Stomach smooth muscle (tissue), 2 donors: ENCODE measurements around the gene PRR23E.

Experiments
- H3K27ac ChIP-seq: one replicate; pipeline ENCODE4 v1.7.0; 2013; ENCODE audit warnings: mild to moderate bottlenecking, low read length, inconsistent platforms
- H3K27me3 ChIP-seq, 2 donors: one replicate each; pipeline ENCODE4 v1.7.0; 2013; ENCODE audit warnings: low read length in 2 of 2; ENCODE audit not compliant: insufficient read depth in 2 of 2, control insufficient read depth in 1 of 2
- H3K36me3 ChIP-seq, 2 donors: one replicate each; pipeline ENCODE4 v1.7.0; 2013; ENCODE audit warnings: low read length in 2 of 2; ENCODE audit not compliant: control insufficient read depth in 2 of 2, insufficient read depth in 2 of 2
- H3K4me1 ChIP-seq: one replicate; pipeline ENCODE4 v1.7.0; 2013; ENCODE audit warnings: low read length; ENCODE audit not compliant: control insufficient read depth, insufficient read depth
- H3K4me3 ChIP-seq, 2 donors: one replicate each; pipeline ENCODE4 v1.7.0; 2013; ENCODE audit warnings: low read length in 2 of 2
- H3K9ac ChIP-seq, 2 donors: one replicate each; pipeline ENCODE4 v1.7.0; 2013; ENCODE audit warnings: low read length in 2 of 2, mild to moderate bottlenecking in 1 of 2
- H3K9me3 ChIP-seq, 2 donors: one replicate each; pipeline ENCODE4 v1.7.0; 2013; ENCODE audit warnings: low read length in 2 of 2; ENCODE audit not compliant: control insufficient read depth in 2 of 2
- donor health status: healthy.
- donor health status: Pancreatic carcinoma.

The PRR23E gene

GRCh38 chr3:127173516-127174166, 19.3 kb upstream of the PRR23E start:
- H3K4me3 ChIP-seq, result no peak overlapping the region
- no peaks in the 10 kb centered on the region for H3K9me3 ChIP-seq
- no peaks in the 10 kb centered on the region for H3K36me3 ChIP-seq
- H3K4me1 ChIP-seq, result no peaks in the 10 kb centered on the region
- H3K27ac ChIP-seq, result no peak overlapping the region
- H3K9ac ChIP-seq, result no peak overlapping the region
- peaks cover 8 to 15% of the 10 kb centered on the region in 2 donors for H3K27me3 ChIP-seq

GRCh38 chr3:127174284-127174683, 18.6 kb upstream of the PRR23E start:
- H3K9ac ChIP-seq, result no peak overlapping the region
- H3K27me3 ChIP-seq, result peaks cover 8 to 15% of the 10 kb centered on the region in 2 donors
- H3K4me3 ChIP-seq, result no peak overlapping the region
- H3K36me3 ChIP-seq, result no peaks in the 10 kb centered on the region
- H3K4me1 ChIP-seq, result no peaks in the 10 kb centered on the region
- H3K9me3 ChIP-seq, result no peaks in the 10 kb centered on the region
- no peak overlapping the region for H3K27ac ChIP-seq

GRCh38 chr3:127174715-127175140, 18.2 kb upstream of the PRR23E start:
- no peaks in the 10 kb centered on the region for H3K4me1 ChIP-seq
- H3K27ac ChIP-seq, result no peak overlapping the region
- peaks cover 8 to 15% of the 10 kb centered on the region in 2 donors for H3K27me3 ChIP-seq
- H3K36me3 ChIP-seq, result no peaks in the 10 kb centered on the region
- no peak overlapping the region for H3K4me3 ChIP-seq
- no peak overlapping the region for H3K9ac ChIP-seq
- H3K9me3 ChIP-seq, result no peaks in the 10 kb centered on the region

GRCh38 chr3:127175272-127175671, 17.7 kb upstream of the PRR23E start:
- H3K36me3 ChIP-seq, result no peaks in the 10 kb centered on the region
- H3K27me3 ChIP-seq, result peaks cover 8 to 15% of the 10 kb centered on the region in 2 donors
- no peaks in the 10 kb centered on the region for H3K4me1 ChIP-seq
- no peak overlapping the region for H3K9ac ChIP-seq
- no peaks in the 10 kb centered on the region for H3K9me3 ChIP-seq
- no peak overlapping the region for H3K27ac ChIP-seq
- H3K4me3 ChIP-seq, result no peak overlapping the region

GRCh38 chr3:127177226-127177625, 15.7 kb upstream of the PRR23E start:
- Histone ChIP-seq H3K27me3 (peaks cover 2 to 6% of the 10 kb centered on the region in 2 donors), H3K4me1 (no peaks in the 10 kb centered on the region)

GRCh38 chr3:127180859-127181258, 12.1 kb upstream of the PRR23E start:
- H3K27me3 ChIP-seq, result peaks cover under 1 to 2% of the 10 kb centered on the region in 2 donors

More at GRCh38 chr3:127177226-127177625, 15.7 kb upstream of the PRR23E start:
- H3K4me3 ChIP-seq, result no peak overlapping the region
- H3K27ac ChIP-seq, result no peak overlapping the region
- no peaks in the 10 kb centered on the region for H3K9me3 ChIP-seq
- H3K9ac ChIP-seq, result no peak overlapping the region
- H3K36me3 ChIP-seq, result no peaks in the 10 kb centered on the region

GRCh38 chr3:127182431-127182830, 10.5 kb upstream of the PRR23E start:
- Histone ChIP-seq H3K27ac (no peak overlapping the region), H3K27me3 (no peaks in the 10 kb centered on the region), H3K9me3 (no peaks in the 10 kb centered on the region), H3K36me3 (no peaks in the 10 kb centered on the region), H3K4me3 (no peak overlapping the region), H3K4me1 (no peaks in the 10 kb centered on the region), H3K9ac (no peak overlapping the region)

More at GRCh38 chr3:127180859-127181258, 12.1 kb upstream of the PRR23E start:
- Histone ChIP-seq H3K27ac (no peak overlapping the region), H3K9ac (no peak overlapping the region), H3K36me3 (no peaks in the 10 kb centered on the region), H3K4me3 (no peak overlapping the region), H3K4me1 (no peaks in the 10 kb centered on the region), H3K9me3 (no peaks in the 10 kb centered on the region)

- Histone ChIP-seq H3K36me3 (no peaks in the 10 kb centered on the region), H3K4me3 (no peak overlapping the region), H3K9ac (no peak overlapping the region), H3K9me3 (no peaks in the 10 kb centered on the region), H3K27me3 (no peaks in the 10 kb centered on the region), H3K27ac (no peak overlapping the region), H3K4me1 (no peaks in the 10 kb centered on the region)
Observed at GRCh38 chr3:127182848-127183714, 9.8 kb upstream of the PRR23E start.

- Histone ChIP-seq H3K9me3 (no peaks in the 10 kb centered on the region), H3K4me3 (no peak overlapping the region), H3K4me1 (no peaks in the 10 kb centered on the region), H3K9ac (no peak overlapping the region), H3K27me3 (no peaks in the 10 kb centered on the region), H3K27ac (no peak overlapping the region), H3K36me3 (no peaks in the 10 kb centered on the region)
Observed at GRCh38 chr3:127183931-127184869, 8.7 kb upstream of the PRR23E start.

- no peaks in the 10 kb centered on the region for H3K4me1 ChIP-seq
- H3K4me3 ChIP-seq, result no peak overlapping the region
- no peaks in the 10 kb centered on the region for H3K27me3 ChIP-seq
- H3K9me3 ChIP-seq, result no peaks in the 10 kb centered on the region
- H3K36me3 ChIP-seq, result no peaks in the 10 kb centered on the region
- H3K9ac ChIP-seq, result no peak overlapping the region
- H3K27ac ChIP-seq, result no peak overlapping the region
Observed at GRCh38 chr3:127184870-127185216, 8.1 kb upstream of the PRR23E start.
